Bronchial epithelial cell (primary cell): ENCODE measurements around the gene MAP7. TPM values are rescaled to one million over a fixed set of nuclear protein-coding genes. Genes with fewer than 3 reads are reported as not detected.
"Not testable (repeated sequence)": the region's sequence is repeated elsewhere in the genome, so short reads cannot be mapped to it uniquely, and the experiment has no call there.

ENCODE experiments used
- DNase-seq: peaks from one replicate; pipeline ENCODE4 v3.0.0-alpha.2; 2010; ENCODE audit warnings: low read depth
- FAIRE-seq: peaks from 2 replicates; lab custom pipeline; 2011; peaks lifted over from hg19 to GRCh38; lab: Jason Lieb, UNC
- H3K27me3 ChIP-seq: 2 replicates; pipeline ENCODE4 v1.5.1; 2011; ENCODE audit warnings: low read length; ENCODE audit not compliant: control insufficient read depth, insufficient read depth
- H3K36me3 ChIP-seq: 2 replicates; pipeline ENCODE4 v1.5.1; 2011; ENCODE audit warnings: low read length; ENCODE audit not compliant: control insufficient read depth, insufficient read depth
- H3K4me3 ChIP-seq: 2 replicates; pipeline ENCODE4 v1.5.1; 2011; ENCODE audit warnings: mild to moderate bottlenecking, low read depth, low read length, control low read depth
- total RNA-seq: library from RNA; depleted of rRNA; stranded (reverse); fragments of >200 nt; gene quantifications from 2 replicates; pipeline ENCODE4 v1.2.1, GENCODE V29; 2014
- TF ChIP-seq, protein P1 (sequence below): IDR thresholded peaks from 2 replicates; pipeline ENCODE4 v1.5.1; 2011; ENCODE audit warnings: mild to moderate bottlenecking, moderate library complexity, low read length, control low read depth, inconsistent platforms; ENCODE audit not compliant: insufficient read depth, severe bottlenecking

The MAP7 gene
- total RNA-seq, 1 donor from 2014 or later: 30.8 TPM

DNA sequence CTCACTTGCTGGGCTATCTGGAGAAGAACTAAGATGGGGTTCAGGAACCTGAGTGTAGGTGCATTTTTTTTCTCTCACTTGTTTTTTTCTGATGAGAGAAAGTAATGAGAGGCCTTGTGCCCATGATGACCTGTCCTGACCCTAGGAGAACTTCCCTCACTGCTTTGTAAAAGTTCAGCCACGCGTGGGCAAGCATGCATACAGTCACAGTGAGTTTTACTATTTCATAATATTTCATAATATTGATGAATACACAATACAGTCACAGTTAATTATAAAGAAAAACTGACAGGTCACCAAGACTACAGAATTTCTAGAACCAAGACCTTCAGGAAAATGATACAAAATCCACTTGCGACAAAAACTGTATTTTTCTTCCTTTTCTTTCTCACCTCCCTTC lies 111.8 kb downstream of the MAP7 start:
- Histone ChIP-seq H3K36me3 (no peaks in the 10 kb centered on the region), H3K27me3 (no peaks in the 10 kb centered on the region), H3K4me3 (no peak overlapping the region)
- TF ChIP-seq, protein P1, sequence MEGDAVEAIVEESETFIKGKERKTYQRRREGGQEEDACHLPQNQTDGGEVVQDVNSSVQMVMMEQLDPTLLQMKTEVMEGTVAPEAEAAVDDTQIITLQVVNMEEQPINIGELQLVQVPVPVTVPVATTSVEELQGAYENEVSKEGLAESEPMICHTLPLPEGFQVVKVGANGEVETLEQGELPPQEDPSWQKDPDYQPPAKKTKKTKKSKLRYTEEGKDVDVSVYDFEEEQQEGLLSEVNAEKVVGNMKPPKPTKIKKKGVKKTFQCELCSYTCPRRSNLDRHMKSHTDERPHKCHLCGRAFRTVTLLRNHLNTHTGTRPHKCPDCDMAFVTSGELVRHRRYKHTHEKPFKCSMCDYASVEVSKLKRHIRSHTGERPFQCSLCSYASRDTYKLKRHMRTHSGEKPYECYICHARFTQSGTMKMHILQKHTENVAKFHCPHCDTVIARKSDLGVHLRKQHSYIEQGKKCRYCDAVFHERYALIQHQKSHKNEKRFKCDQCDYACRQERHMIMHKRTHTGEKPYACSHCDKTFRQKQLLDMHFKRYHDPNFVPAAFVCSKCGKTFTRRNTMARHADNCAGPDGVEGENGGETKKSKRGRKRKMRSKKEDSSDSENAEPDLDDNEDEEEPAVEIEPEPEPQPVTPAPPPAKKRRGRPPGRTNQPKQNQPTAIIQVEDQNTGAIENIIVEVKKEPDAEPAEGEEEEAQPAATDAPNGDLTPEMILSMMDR: no peak
- FAIRE-seq: no peak
- peak; percentile 55 for DNase-seq

DNA sequence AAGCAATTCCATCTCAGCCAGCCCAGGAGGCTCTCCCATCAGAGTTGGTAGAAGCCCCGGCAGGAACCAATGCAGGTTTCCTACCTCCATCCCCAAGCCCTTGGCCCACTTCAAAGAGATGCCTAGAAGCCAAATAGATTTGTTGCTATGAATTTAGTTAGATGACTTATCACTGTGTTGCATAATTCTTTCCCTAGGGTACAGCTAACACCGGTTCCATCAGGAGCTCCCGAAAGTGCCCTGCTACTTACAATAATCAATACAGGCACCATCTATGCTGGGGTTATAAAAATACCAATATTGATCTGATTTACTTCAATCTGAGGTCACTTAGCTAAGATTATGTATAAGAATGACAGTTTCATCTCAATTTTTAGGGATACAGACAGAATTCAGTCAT lies 113.0 kb downstream of the MAP7 start:
- Histone ChIP-seq H3K4me3 (no peak overlapping the region), H3K27me3 (no peaks in the 10 kb centered on the region), H3K36me3 (no peaks in the 10 kb centered on the region)
- DNase-seq (no peak), FAIRE-seq (no peak)
- TF ChIP-seq, protein P1: no peak

DNA sequence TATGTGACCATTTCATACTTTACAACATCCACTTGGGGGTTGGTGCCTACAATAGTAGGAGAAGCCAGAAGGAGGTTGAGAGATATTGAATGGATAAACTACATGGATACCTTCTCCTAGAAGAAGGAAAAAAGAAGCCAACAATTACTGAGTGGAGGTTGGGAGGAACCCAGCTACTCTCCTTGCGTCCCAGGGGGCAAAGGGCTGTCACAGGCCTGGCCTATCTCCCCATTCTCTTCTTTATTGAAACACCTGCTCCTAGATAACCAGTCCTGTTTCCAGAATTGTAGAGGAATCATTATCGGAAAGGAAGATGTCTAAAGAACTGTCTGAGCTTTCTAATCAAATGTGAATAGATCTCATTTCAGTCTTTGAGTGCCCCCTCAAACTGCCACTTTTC lies 115.1 kb downstream of the MAP7 start:
- no peak overlapping the region for H3K4me3 ChIP-seq
- no peaks in the 10 kb centered on the region for H3K36me3 ChIP-seq
- no peaks in the 10 kb centered on the region for H3K27me3 ChIP-seq
- DNase-seq (no peak), FAIRE-seq (no peak)
- TF ChIP-seq, protein P1: no peak

DNA sequence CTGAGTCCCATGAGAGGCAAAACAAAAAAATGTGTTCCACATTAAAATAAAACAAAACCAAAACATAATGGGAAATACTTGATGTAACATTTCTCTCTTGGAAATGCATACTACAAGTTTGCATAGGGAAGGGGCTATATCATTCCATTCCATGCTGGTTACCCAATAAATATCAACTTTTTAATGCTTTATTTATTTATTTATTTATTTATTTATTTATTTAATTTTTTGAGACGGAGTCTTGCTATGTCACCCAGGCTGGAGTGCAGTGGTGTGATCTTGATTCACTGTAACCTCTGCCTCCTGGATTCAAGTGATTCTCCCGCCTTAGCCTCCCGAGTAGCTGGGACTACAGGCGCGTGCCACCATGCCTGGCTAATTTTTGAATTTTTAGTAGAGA lies 118.9 kb downstream of the MAP7 start:
- not testable (repeated sequence) for FAIRE-seq, DNase-seq, H3K4me3 ChIP-seq, H3K27me3 ChIP-seq, H3K36me3 ChIP-seq

DNA sequence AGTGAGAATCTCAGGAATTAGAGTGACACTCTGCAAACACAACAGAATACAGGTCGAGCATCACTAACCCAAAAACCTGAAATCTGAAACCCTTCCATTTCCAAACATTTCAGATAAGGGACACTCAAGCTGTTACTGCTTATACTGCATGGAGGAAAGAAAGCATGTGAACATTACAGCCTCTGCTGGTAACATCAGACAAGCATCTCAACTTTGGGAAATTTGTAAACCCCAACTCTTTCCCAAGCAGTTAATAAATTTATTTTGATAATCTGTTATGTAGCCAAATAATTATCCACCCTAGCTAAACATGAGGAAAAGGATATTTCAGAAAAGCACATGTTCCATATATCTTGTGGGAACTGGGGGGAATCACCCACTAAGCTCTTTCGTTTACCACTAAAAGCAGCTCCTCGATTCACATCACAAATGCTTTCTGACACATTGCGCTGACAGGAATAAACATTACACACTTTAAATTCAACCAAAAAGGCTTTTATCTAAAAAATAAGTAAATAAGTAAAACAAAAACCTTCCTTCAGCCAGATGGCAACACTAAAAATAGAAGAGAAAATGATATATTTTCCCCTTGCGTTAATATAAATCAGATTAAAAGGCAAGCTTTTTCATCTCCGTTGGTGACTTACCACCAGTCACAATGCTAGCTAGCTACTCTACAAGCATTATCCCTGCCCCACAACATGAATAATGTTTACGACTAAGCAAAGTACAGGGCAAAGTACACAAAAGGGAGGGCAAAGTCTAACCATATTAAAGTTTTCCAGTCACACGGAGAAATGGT lies 120.8 kb downstream of the MAP7 start:
- no peak for DNase-seq
- H3K27me3 ChIP-seq: no peaks in the 10 kb centered on the region
- no peak overlapping the region for H3K4me3 ChIP-seq
- H3K36me3 ChIP-seq: no peaks in the 10 kb centered on the region
- TF ChIP-seq, protein P1: no peak
- no peak for FAIRE-seq

DNA sequence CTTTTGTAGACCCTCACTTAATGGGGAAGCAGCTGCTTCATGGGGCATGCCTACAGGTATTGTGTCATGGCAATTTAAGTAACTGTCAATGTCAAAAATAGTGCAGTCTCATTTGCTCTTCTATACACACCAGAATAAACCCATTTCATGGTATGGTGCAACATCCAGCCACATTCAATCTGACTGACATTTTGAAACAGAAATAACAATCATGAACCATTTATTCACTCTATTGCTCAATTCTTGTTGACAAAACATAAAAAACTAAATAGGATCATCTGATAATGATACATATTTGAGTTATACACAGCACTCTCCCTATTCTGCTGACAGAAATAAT lies 122.9 kb downstream of the MAP7 start:
- DNase-seq (no peak), FAIRE-seq (no peak)
- TF ChIP-seq, protein P1: no peak
- Histone ChIP-seq H3K27me3 (no peaks in the 10 kb centered on the region), H3K36me3 (no peaks in the 10 kb centered on the region), H3K4me3 (no peak overlapping the region)
